IPS-18c (cell line): ENCODE measurements around the gene SLC17A8.
"Not testable (repeated sequence)": the region's sequence is repeated elsewhere in the genome, so short reads cannot be mapped to it uniquely, and the experiment has no call there.

Source experiments
- H3K4me3 ChIP-seq: 2 replicates; pipeline ENCODE4 v1.7.0; 2013; ENCODE audit warnings: low read depth, mild to moderate bottlenecking, low read length, moderate library complexity; ENCODE audit not compliant: insufficient read depth
- H3K9me3 ChIP-seq: one replicate; pipeline ENCODE4 v1.6.1; 2013; ENCODE audit warnings: mild to moderate bottlenecking, low read length, moderate library complexity; ENCODE audit not compliant: control insufficient read depth, insufficient read depth

Gene SLC17A8

DNA sequence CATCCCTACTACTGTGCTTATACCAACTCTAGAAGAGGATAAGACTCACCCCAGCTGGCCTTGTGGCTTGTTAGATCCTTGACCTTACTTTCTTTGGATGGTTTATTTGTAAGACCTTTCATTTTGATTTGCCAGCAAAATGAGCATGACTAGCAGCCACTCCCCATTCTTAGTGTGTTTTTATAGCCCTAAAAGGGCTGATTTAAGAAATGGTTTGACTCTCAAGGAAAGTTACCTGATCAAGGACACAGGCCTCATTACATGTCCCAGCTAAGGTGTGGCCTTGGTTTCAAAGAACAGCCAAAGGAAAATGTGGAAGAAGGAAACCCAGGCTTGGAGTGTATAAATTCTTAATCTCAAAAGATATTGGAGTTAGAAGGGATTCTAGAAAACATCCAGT, 41.4 kb downstream of the SLC17A8 start:
- no peaks in the 10 kb centered on the region for H3K9me3 ChIP-seq
- H3K4me3 ChIP-seq: no peak overlapping the region

DNA sequence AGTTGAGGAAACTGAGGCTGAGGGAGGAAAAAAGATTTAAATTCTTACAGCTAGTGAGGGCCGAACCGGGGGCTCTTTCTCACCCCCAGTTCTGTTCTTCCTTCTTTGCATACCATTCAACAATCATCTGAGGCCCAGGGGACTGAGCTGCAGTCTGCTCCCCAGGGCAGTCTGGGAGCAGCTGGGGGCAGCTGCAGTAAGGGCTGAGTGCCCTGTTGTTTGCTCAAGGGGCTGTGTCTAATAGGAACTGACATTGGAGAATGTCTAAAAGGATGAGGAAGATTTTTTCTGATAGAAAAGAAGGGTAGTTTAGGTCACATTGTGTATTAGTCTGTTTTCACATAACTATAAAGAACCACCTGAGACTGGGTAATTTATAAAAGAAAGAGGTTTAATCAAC, 42.2 kb downstream of the SLC17A8 start:
- Histone ChIP-seq H3K4me3 (no peak overlapping the region), H3K9me3 (no peaks in the 10 kb centered on the region)

DNA sequence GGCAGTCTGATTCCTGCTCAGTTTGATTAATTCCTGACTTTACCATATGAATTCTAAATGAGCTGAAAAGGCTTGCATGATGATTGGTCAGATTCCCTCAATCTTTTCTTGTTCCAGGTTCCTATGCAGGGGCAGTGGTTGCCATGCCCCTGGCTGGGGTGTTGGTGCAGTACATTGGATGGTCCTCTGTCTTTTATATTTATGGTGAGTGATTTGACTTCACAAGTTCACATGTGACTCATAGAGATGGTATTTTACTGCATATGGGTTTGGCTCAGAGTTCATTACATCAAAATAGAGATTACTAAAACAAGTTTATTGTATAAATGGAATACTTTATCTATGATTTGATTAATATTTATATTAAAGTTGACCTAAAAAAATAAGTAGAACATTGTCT, 44.8 kb downstream of the SLC17A8 start:
- Histone ChIP-seq H3K4me3 (no peak overlapping the region), H3K9me3 (no peaks in the 10 kb centered on the region)

DNA sequence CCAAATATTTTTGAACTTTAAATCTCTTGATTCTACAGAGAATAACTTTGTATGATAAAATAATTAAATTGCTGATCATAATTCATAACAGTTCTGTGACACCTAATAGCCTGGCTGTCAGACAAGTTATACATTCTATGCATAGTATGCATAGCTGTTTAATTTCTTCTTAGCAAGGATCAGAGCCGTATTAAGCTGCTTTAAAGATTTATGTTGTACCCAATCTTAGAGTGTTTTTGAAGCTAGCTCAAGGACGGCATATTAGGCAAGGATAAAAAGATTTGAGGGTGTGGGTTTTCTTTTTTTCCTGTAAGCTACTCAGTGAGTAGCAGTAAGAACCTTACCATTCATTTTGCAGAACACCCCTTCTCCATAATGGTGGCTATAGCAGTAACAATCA, 45.9 kb downstream of the SLC17A8 start:
- H3K9me3 ChIP-seq: no peaks in the 10 kb centered on the region
- no peak overlapping the region for H3K4me3 ChIP-seq

DNA sequence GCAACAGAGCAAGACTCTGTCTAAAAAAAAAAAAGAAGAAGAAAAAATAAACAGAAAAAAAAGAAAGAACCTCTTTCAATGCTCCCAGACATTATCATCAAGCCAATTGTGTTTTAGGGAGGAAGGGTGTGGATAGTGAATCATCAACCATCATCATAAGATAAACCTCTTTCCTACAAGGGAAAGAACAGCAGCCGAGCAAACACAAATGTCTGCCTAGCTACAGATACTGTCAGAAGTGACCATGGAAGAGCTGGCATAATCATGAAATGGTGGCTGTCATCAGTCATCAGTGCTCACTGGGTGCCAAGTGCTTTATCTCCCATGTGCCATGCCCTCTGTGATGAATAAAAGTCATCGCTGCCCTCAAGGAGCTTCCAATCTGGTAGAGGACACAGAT, 46.6 kb downstream of the SLC17A8 start:
- no peaks in the 10 kb centered on the region for H3K9me3 ChIP-seq
- H3K4me3 ChIP-seq: no peak overlapping the region

DNA sequence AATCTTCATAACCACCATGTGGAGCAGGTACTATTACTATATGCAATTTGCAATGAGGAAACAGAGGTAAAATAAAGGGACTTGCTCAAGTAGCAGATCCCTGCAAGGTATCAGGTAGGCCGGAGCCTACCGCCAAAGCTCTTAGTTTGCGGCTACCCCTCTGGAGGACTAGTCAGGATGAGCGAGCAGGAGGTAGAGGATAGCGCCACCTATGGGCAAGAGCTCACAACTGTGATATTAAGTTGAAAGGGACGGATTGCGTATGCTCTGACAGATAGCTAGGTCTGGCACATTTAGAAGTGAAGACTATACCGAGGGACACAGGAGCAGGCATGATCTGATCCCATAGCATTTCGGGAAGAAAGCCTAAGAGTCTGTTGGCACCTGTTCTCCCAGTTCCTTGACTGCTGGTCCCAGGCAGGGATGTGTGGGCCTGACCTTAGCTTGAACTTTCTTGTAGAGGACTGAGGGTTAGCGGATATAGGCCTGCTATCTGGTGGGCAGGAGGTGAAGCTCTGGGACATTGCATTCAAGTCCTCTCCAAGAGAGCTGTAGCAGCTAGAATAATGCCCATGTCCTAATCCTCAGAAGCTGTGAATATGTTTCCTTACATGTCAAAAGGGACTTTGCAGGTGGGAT, 48.0 kb downstream of the SLC17A8 start:
- Histone ChIP-seq H3K4me3 (no peak overlapping the region), H3K9me3 (no peaks in the 10 kb centered on the region)

DNA sequence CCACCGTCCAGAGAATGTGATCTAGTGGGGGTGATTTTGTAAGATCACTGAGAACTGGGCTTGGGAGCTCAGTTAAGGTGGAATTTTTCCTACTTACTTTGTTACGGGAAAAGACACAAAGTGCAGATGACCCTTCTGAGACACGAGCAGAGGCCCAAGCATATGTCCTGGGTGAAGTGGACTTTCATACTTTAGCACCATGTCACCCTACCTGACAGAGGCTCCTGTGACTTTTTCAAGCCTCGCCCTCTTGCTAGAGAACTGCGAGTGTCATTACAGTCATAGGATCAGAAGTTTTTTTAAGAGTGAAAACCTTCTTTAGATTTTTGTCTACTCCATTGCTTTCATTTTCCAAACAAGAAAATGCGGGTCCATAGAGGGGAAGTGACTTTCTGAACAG, 56.1 kb downstream of the SLC17A8 start:
- peaks cover 2% of the 10 kb centered on the region for H3K9me3 ChIP-seq
- H3K4me3 ChIP-seq: no peak overlapping the region

DNA sequence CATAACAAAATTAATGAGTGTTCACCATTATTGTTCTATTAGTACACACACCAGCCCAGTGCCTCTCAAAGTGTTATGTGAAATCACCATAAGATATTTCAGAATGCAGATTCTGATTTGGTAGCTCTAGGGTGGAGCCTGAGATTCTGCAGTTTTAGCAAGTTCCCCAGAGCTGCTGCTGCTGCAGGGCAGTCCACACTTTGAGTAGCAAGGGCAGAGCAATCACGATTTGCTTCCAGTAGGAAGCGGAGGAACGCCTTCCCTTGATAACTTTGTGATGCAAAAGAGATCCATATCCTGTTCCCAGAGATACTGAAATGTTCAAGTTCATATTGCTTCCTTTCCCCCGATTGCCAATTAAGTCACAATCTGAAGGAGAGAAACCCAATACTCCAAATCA, 57.9 kb downstream of the SLC17A8 start:
- Histone ChIP-seq H3K9me3 (peaks cover 2% of the 10 kb centered on the region), H3K4me3 (no peak overlapping the region)

DNA sequence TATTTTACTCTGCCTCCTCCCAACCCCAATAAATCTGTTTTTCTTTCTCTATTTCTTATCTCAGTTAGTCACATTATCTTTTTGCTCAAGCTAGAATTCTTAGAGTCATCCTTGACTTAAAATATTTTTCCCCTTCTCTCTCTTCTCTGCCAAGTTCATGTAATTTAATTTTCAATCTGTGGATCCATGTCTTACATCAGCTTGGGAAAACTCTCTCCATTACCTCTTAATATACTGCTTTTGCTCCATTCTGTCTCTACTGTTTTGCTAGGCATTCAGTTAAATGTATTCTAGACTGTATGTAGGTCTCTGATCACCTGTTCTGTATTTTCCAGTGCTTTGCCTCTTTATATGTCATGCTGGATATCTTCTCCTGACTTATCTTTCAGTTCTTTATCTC, 65.8 kb downstream of the SLC17A8 start:
- no peak overlapping the region for H3K4me3 ChIP-seq
- H3K9me3 ChIP-seq: no peaks in the 10 kb centered on the region

DNA sequence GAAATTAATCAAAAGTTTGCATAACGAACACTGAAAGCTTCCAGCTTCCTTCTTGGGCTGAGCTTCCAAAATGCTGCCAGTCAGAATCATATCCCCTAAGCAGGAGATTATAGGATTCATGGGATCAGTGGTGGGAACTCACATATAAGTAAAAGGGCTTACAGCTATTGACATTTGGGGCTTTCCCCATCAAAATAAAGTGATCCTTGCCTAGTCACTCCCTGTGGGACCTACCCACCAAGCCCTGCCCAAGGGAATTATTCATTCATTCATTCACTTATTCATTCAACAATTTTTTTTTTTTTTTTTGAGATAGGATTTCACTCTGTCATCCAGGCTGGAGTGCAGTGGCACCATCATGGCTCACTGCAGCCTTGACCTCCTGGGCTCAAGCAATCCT, 69.3 kb downstream of the SLC17A8 start:
- Histone ChIP-seq H3K9me3 (no peaks in the 10 kb centered on the region), H3K4me3 (no peak overlapping the region)

DNA sequence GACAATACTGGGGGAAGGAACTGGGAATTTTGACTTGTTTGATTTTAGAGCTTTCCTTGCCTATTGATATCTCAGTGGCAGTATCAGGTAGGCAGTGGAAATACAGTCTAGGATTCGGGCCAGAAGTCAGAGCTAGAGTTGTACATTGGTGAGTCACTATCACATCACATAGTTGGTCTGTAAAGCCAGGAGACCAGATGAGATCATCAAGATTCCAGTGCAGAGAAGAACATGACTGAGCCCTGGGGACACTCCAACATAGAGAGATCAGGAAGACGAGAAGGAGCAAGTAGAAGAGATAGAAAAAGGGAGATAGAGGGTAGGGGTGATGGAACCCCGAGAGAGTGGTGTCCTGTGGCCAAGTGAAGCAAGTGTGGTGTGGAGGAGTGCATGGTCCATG, 70.2 kb downstream of the SLC17A8 start:
- H3K4me3 ChIP-seq: no peak overlapping the region
- no peaks in the 10 kb centered on the region for H3K9me3 ChIP-seq

DNA sequence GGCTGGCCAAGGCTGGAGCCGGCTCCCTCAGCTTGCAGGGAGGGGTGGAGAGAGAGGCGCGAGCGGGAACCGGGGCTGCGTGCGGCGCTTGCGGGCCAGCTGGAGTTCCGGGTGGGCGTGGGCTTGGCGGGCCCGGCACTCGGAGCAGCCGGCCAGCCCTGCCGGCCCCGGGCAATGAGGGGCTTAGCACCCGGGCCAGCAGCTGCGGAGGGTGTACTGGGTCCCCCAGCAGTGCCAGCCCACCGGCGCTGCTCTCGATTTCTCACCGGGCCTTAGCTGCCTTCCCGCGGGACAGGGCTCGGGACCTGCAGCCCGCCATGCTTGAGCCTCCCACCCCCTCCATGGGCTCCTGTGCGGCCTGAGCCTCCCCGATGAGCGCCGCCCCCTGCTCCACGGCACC, 73.4 kb downstream of the SLC17A8 start:
- H3K9me3 ChIP-seq, H3K4me3 ChIP-seq: not testable (repeated sequence)

DNA sequence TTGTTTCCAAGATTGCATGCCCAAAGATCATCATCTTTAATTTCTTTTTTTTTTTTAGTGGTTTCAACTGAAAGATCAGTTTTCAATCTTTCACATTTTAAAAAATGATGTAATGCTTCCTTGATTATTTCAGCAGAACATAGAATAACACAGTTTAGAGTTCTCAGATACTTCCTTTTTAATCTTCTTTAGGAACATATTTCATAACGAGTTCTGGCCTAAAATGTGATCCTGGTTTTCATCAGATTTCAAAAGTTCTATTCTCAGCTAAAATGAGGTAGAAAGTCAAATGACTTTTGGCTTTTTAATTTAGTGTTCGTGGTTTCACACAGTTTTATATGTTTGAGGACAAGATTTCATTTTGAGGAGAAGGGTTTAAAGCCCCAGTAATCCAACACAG, 76.8 kb downstream of the SLC17A8 start:
- Histone ChIP-seq H3K4me3 (no peak overlapping the region), H3K9me3 (no peaks in the 10 kb centered on the region)

DNA sequence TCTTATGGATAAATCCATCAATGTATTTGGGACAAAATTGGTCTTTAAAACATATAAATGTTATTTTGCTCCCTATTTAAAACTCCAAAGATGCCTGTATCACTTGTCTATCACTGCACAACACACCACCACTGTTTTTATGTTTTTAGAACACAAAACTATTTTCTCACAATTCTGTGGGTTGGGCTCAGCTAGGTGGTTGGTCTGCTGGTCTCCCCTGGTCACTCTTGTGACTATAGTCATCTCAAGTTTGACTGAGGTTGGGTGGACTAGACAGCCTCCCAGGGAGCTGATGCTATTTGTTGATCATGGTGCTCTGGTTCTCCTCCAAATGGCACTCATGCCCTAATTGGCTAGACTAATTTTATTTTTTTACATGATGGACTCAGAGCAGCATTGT, 77.3 kb downstream of the SLC17A8 start:
- H3K4me3 ChIP-seq: no peak overlapping the region
- H3K9me3 ChIP-seq: no peaks in the 10 kb centered on the region

DNA sequence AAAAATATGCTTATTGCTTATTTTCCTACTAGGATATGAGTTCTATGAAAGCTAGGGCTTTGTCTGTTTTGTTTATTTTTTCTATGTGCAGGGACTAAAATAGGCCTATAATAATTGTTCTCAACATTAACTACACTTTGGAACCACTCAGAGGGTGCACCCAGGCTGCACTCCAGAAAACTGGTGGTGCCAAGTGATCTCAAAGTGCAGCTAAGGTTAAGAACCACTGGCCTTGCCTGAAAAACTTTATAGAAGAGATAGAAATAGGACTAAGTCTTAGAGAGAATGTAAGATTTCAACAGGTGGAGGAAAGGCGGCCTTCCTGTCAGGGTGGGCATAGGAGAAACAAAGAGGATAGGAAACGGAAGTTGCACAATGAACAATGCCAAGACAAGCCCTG, 79.1 kb downstream of the SLC17A8 start:
- no peak overlapping the region for H3K4me3 ChIP-seq

DNA sequence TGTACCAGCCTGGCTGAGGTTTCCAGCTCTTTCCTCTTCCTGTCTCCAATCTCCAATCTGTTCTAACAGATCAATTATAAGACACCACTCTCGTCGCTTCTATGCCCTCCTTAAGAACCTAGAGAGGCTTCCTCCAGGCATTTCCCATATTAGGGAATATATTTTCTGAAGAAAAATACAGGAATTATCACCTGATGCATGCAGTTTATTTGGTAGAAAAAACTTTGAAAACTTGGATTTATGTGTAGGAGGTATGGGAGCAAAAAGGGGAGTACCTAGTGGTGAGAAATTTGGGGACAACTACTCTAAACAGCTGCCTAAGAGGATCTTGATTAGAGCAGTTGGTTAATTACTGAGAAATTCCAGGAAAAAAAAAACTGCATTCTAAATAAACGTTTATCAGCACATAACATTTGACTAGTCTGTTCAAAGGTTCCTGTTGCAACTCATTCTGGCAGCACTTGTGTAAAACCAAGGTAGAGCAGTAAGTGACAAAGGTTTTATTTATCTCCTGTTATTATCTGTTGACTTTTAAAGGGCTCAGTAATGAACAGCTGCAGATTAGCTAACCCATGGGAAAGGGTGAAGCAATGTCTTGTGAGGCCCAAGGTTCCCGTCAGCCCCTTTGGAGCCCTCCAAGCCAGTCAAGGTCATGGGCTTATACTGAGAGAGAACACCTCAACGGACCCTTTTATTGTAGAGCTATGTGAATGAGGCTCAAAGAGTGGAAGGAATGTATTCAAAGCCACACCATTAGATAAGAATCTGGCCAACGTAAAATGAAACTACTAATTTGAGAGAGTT, 80.4 kb downstream of the SLC17A8 start:
- H3K9me3 ChIP-seq: no peaks in the 10 kb centered on the region
- H3K4me3 ChIP-seq: no peak overlapping the region

More for the DNA sequence above, 79.1 kb downstream of the SLC17A8 start:
- H3K9me3 ChIP-seq: no peaks in the 10 kb centered on the region

DNA sequence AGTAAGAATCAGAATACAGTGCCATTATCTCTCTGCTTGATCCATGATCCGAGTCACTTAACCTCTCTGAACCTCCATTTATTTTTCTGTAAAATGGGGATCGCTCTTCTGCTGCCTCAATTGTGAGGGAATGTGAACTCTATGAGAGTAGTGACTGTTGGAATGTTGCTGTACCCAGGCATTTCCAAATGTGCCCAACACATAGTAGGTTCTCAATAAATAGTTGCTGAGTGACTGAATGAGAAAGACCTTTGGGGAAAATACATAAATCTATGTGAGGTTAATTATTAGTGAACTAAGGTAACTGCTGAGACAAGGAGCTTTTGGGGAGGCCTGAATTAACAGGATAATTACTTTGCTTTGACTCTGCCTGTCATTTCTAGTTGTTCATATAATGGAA, 82.9 kb downstream of the SLC17A8 start:
- peaks cover 2% of the 10 kb centered on the region for H3K9me3 ChIP-seq
- H3K4me3 ChIP-seq: no peak overlapping the region

DNA sequence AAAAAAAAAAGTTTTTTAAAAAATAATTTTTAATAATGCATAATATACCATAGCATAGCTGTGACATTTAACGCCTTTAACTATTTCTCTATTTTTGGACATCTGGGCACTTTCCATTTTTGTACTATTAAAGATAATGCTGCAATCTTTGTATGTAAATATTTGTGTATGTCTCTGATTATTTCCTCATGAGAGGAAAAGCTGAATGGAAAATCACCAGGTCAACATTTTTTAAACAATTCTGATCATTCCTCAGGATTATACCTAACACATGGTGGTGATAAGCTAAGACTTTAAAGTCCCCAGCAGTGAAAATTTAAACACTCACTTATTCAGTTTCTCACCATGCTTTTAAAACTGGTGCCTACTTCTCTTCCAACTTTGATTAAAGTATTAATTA, 85.5 kb downstream of the SLC17A8 start:
- Histone ChIP-seq H3K9me3 (peaks cover 2% of the 10 kb centered on the region), H3K4me3 (no peak overlapping the region)

DNA sequence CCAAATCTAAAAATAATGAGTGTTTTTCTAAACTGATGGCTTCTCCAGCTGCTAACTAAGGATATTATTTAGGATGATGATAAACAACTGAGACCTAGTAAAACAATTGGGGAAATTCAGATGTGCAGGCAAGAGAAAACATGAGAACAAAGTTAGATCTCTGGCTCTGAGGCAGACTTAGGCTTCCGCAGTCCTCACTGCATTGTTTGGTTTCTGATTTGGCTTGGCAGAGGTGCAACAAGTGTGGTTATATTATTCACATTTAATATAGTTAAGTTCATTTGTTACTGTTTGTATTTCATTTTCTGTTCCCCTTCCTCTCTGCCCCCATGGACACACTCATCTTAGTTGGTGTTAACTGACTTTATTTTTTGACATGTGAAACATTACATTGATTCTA, 86.6 kb downstream of the SLC17A8 start:
- Histone ChIP-seq H3K4me3 (no peak overlapping the region), H3K9me3 (peaks cover 2% of the 10 kb centered on the region)
